GM23338 (cell line): Measurements from ENCODE around the gene TREML2.

Experiments used
- CREB1 ChIP-seq: fragments of 250-450 bp; sonication (Bioruptor Pico); IDR thresholded peaks from 2 replicates; pipeline ENCODE4 v1.5.0; 2020; ENCODE audit warnings: low read depth, mild to moderate bottlenecking, moderate library complexity
- EZH2 ChIP-seq: fragments of 200-600 bp; sonication (generic); IDR thresholded peaks from one replicate; pipeline ENCODE4 v1.8.0; 2017; ENCODE audit warnings: antibody characterized with exemption, mild to moderate bottlenecking, low read depth; ENCODE audit not compliant: unreplicated experiment
- EZH2phosphoT487 ChIP-seq: fragments of 200-600 bp; sonication (generic); IDR thresholded peaks from one replicate; pipeline ENCODE4 v1.8.1; 2018; ENCODE audit warnings: antibody characterized with exemption; ENCODE audit not compliant: unreplicated experiment
- POLR2AphosphoS5 ChIP-seq: IDR thresholded peaks from 2 replicates; pipeline ENCODE4 v1.6.1; 2016; ENCODE audit warnings: antibody characterized with exemption, low read depth
- STAT1 ChIP-seq: IDR thresholded peaks from one replicate; pipeline ENCODE4 v1.6.1; 2016; ENCODE audit warnings: antibody characterized with exemption; ENCODE audit not compliant: unreplicated experiment
- ZNF114 ChIP-seq: fragments of 250-450 bp; sonication (Bioruptor Pico); IDR thresholded peaks from 2 replicates; pipeline ENCODE4 v1.5.0; 2020; ENCODE audit warnings: mild to moderate bottlenecking, moderate library complexity
- ZNF331 ChIP-seq: fragments of 250-450 bp; sonication (Bioruptor Pico); IDR thresholded peaks from 2 replicates; pipeline ENCODE4 v1.5.0; 2020; ENCODE audit warnings: low read depth, mild to moderate bottlenecking, moderate library complexity
- TF ChIP-seq, protein P1 (sequence below), 2 experiments: fragments of 200-600 bp in 1 of 2; sonication (generic) in 1 of 2; conservative IDR thresholded peaks; 2 replicates each; pipeline versions ENCODE4 v1.5.1 to v1.6.1; 2016 to 2017; ENCODE audit warnings: antibody characterized with exemption in 2 of 2, low read depth in 2 of 2, mild to moderate bottlenecking in 2 of 2, moderate library complexity in 1 of 2
- TF ChIP-seq, protein P2 (sequence below): IDR thresholded peaks from one replicate; pipeline ENCODE4 v1.6.1; 2018; ENCODE audit warnings: antibody characterized with exemption; ENCODE audit not compliant: unreplicated experiment
- TF ChIP-seq, protein P3 (sequence below): IDR thresholded peaks from 2 replicates; pipeline ENCODE4 v1.6.1; 2016; ENCODE audit warnings: antibody characterized with exemption

DNA sequence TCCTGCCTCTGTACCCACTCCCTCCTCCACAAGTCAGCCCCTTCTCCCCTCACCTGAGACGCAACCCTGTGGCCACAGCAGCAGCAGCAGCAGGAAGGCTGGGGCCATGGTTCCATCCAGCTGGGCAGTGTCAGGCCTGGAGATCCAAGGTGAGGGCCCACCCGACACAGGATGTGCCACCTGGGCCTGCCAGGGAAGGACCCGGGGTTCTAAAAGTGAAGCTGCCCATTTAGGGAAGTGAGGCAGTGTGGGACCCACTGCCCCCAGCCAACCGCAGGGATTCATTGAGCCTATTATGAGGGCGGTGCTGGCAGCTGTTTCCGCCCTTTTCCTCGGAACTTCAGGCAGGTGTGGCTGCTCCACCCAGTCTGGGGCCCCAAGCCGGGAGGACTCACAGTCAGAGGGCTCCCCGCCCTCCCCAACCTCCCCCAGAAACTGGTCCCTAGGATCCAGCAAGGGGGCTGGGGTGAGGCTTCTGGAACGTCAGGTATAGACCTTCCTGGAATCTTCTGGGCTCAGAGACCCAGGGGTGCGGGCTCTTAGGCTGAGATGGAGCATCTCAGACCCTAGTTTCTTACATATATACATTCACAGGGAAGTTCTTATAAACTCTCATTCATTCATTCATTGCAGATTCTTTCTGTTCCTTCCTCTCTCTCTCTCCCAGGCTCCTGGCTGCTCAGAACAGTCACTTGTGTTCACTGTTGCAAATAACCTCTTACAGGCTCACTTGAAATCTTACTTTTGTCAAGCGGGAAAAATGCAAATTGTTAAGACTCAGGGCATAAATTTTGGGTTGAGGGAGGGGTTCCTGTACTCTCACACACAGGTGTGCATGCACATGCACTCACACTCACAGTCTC lies at the start of gene TREML2:
- TF ChIP-seq, protein P1, sequence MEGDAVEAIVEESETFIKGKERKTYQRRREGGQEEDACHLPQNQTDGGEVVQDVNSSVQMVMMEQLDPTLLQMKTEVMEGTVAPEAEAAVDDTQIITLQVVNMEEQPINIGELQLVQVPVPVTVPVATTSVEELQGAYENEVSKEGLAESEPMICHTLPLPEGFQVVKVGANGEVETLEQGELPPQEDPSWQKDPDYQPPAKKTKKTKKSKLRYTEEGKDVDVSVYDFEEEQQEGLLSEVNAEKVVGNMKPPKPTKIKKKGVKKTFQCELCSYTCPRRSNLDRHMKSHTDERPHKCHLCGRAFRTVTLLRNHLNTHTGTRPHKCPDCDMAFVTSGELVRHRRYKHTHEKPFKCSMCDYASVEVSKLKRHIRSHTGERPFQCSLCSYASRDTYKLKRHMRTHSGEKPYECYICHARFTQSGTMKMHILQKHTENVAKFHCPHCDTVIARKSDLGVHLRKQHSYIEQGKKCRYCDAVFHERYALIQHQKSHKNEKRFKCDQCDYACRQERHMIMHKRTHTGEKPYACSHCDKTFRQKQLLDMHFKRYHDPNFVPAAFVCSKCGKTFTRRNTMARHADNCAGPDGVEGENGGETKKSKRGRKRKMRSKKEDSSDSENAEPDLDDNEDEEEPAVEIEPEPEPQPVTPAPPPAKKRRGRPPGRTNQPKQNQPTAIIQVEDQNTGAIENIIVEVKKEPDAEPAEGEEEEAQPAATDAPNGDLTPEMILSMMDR (conservative IDR thresholded peaks at IDR 0.05; ENCODE audit: low read depth in 2 of 2): no peak
- no peak for TF ChIP-seq EZH2
- TF ChIP-seq POLR2AphosphoS5: no peak
- no peak for TF ChIP-seq EZH2phosphoT487
- TF ChIP-seq ZNF331: no peak
- TF ChIP-seq, protein P2, sequence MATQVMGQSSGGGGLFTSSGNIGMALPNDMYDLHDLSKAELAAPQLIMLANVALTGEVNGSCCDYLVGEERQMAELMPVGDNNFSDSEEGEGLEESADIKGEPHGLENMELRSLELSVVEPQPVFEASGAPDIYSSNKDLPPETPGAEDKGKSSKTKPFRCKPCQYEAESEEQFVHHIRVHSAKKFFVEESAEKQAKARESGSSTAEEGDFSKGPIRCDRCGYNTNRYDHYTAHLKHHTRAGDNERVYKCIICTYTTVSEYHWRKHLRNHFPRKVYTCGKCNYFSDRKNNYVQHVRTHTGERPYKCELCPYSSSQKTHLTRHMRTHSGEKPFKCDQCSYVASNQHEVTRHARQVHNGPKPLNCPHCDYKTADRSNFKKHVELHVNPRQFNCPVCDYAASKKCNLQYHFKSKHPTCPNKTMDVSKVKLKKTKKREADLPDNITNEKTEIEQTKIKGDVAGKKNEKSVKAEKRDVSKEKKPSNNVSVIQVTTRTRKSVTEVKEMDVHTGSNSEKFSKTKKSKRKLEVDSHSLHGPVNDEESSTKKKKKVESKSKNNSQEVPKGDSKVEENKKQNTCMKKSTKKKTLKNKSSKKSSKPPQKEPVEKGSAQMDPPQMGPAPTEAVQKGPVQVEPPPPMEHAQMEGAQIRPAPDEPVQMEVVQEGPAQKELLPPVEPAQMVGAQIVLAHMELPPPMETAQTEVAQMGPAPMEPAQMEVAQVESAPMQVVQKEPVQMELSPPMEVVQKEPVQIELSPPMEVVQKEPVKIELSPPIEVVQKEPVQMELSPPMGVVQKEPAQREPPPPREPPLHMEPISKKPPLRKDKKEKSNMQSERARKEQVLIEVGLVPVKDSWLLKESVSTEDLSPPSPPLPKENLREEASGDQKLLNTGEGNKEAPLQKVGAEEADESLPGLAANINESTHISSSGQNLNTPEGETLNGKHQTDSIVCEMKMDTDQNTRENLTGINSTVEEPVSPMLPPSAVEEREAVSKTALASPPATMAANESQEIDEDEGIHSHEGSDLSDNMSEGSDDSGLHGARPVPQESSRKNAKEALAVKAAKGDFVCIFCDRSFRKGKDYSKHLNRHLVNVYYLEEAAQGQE: no peak
- TF ChIP-seq, protein P3, sequence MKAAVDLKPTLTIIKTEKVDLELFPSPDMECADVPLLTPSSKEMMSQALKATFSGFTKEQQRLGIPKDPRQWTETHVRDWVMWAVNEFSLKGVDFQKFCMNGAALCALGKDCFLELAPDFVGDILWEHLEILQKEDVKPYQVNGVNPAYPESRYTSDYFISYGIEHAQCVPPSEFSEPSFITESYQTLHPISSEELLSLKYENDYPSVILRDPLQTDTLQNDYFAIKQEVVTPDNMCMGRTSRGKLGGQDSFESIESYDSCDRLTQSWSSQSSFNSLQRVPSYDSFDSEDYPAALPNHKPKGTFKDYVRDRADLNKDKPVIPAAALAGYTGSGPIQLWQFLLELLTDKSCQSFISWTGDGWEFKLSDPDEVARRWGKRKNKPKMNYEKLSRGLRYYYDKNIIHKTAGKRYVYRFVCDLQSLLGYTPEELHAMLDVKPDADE: no peak
- TF ChIP-seq ZNF114 (CRISPR knock-in tag): no peak
- TF ChIP-seq CREB1 (CRISPR knock-in tag): no peak
- no peak for TF ChIP-seq STAT1
